Retinal pigment epithelial cell (primary cell): ENCODE measurements around the gene RXFP3.
A peak's percentile ranks its signal among the peaks of the same experiment; 100 is the strongest.

Source experiments
- DNase-seq: peaks from one replicate; pipeline ENCODE4 v3.0.0-alpha.2; 2010; ENCODE audit warnings: low read depth
- H3K4me3 ChIP-seq: 2 replicates; pipeline ENCODE4 v1.5.1; 2011; ENCODE audit warnings: mild to moderate bottlenecking, low read length, control low read depth, moderate library complexity
- CTCF ChIP-seq: conservative IDR thresholded peaks from 2 replicates; pipeline ENCODE4 v1.5.1; 2011; ENCODE audit warnings: low read depth, low read length, control low read depth, inconsistent platforms

Gene RXFP3

GRCh38 chr5:33925278-33925677, 10.9 kb upstream of the RXFP3 start:
- no peak for TF ChIP-seq CTCF
- H3K4me3 ChIP-seq: no peak overlapping the region
- no peak for DNase-seq

- H3K4me3 ChIP-seq: no peak overlapping the region
- no peak for TF ChIP-seq CTCF
- DNase-seq: no peak
Measured at GRCh38 chr5:33927685-33928084, 8.5 kb upstream of the RXFP3 start.

GRCh38 chr5:33928283-33928682, 7.9 kb upstream of the RXFP3 start:
- no peak for DNase-seq

GRCh38 chr5:33929925-33930690, 6.1 kb upstream of the RXFP3 start:
- no peak for DNase-seq
- no peak for TF ChIP-seq CTCF
- no peak overlapping the region for H3K4me3 ChIP-seq

More at GRCh38 chr5:33928283-33928682, 7.9 kb upstream of the RXFP3 start:
- no peak overlapping the region for H3K4me3 ChIP-seq
- TF ChIP-seq CTCF: no peak

GRCh38 chr5:33931136-33931535, 5.0 kb upstream of the RXFP3 start:
- no peak overlapping the region for H3K4me3 ChIP-seq
- no peak for DNase-seq
- TF ChIP-seq CTCF: no peak

GRCh38 chr5:33933723-33934169, 2.4 kb upstream of the RXFP3 start:
- DNase-seq: no peak
- no peak for TF ChIP-seq CTCF

GRCh38 chr5:33934176-33934575, 2.0 kb upstream of the RXFP3 start:
- no peak overlapping the region for H3K4me3 ChIP-seq
- peak; percentile 33 for DNase-seq
- TF ChIP-seq CTCF: no peak

More at GRCh38 chr5:33933723-33934169, 2.4 kb upstream of the RXFP3 start:
- no peak overlapping the region for H3K4me3 ChIP-seq
